Thyroid gland (tissue), 4 donors: ENCODE measurements around the gene DEPDC1. TPM values are rescaled to one million over a fixed set of nuclear protein-coding genes. Genes with fewer than 3 reads are reported as not detected.

Experiments used
- DNase-seq, 2 donors: peaks; one replicate each; pipeline ENCODE4 v3.0.0-alpha.2; 2019
- H3K27ac ChIP-seq, 3 donors: fragments of 200-600 bp; sonication (generic); 1 replicate in 2 of 3; 2 replicates in 1 of 3; pipeline ENCODE4 v1.5.1; 2016 to 2019; ENCODE audit warnings: mild to moderate bottlenecking in 1 of 3, moderate library complexity in 1 of 3
- H3K27me3 ChIP-seq: fragments of 200-600 bp; sonication (generic); one replicate; pipeline ENCODE4 v1.5.1; 2019
- H3K36me3 ChIP-seq, 2 donors: fragments of 200-600 bp; sonication (generic); one replicate each; pipeline ENCODE4 v1.5.1; 2016 to 2019
- H3K4me1 ChIP-seq, 2 donors: fragments of 200-600 bp; sonication (generic); one replicate each; pipeline ENCODE4 v1.5.1; 2017 to 2019
- H3K4me3 ChIP-seq, 3 donors: fragments of 200-600 bp; sonication (generic); replicated peaks in 1 of 3; 1 replicate in 2 of 3; 2 replicates in 1 of 3; pipeline ENCODE4 v1.5.1; 2016; ENCODE audit warnings: mild to moderate bottlenecking in 1 of 3
- H3K9me3 ChIP-seq: fragments of 200-600 bp; sonication (generic); one replicate; pipeline ENCODE4 v1.5.1; 2017
- CTCF ChIP-seq, 6 experiments: fragments of 200-600 bp in 3 of 6; fragments of 450-650 bp in 3 of 6; sonication (generic) in 3 of 6; IDR thresholded peaks; one replicate each; pipeline ENCODE4 v1.5.1; 2016 to 2019; ENCODE audit warnings: antibody characterized with exemption in 6 of 6, mild to moderate bottlenecking in 2 of 6, inconsistent platforms in 1 of 6, moderate library complexity in 1 of 6
- POLR2A ChIP-seq, 2 donors: fragments of 450-650 bp; IDR thresholded peaks; one replicate each; pipeline ENCODE4 v1.6.1; 2017; ENCODE audit warnings: antibody characterized with exemption in 2 of 2, mild to moderate bottlenecking in 2 of 2, moderate library complexity in 1 of 2
- WGBS, 2 donors: methylation state at CpG; one replicate each; pipeline ENCODE4 v1.1.5; 2017; 5-methylcytosine and 5-hydroxymethylcytosine counted together
- intact Hi-C: fragments of 100-400 bp; cut with DNase I; formaldehyde crosslinking; loops from one replicate; pipeline ENCODE4 v1.15.1; 2023
- total RNA-seq, 4 donors: library from RNA; depleted of rRNA; stranded (reverse); fragments of >200 nt; gene quantifications; one replicate each; pipeline ENCODE4 v1.2.3, GENCODE V29; 2016

Gene DEPDC1
- total RNA-seq, 4 donors from 2014 or later, result 0.11 to 0.27 (median 0.13) TPM; not detected in 1

DNA sequence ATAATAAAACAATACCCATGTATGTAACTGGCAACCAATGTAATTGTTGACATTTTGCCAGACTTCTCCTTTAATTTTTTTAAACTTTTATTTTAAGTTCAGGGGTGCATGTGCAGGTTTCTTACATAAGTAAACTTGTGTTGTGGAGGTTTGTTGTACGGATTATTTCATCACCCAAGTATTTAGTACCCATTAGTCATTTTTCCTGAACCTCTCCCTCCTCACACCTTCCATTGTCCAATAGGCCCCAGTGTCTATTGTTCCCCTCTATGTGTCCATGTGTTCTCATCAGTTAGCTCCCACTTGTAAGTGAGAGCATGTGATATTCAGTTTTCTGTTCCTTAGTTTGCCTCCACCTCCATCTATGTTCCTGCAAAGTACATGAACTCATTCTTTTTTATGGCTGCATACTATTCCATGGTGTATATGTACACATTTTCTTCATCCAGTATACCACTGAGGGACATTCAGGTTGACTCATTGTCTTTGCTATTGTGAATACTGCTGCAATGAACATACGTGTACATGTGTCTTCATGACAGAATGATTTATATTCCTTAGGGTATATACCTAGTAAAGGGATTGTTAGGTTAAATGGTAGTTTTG, 6.7 kb downstream of the DEPDC1 start:
- no peaks in the 10 kb centered on the region for H3K36me3 ChIP-seq
- TF ChIP-seq CTCF (IDR thresholded peaks at IDR 0.05), result no peak
- no peak for TF ChIP-seq POLR2A (IDR thresholded peaks at IDR 0.05)
- no peak overlapping the region for H3K27ac ChIP-seq
- H3K4me1 ChIP-seq, result no peaks in the 10 kb centered on the region
- intact Hi-C loops, result no loop called here
- no peak overlapping the region for H3K4me3 ChIP-seq
- no peaks in the 10 kb centered on the region for H3K27me3 ChIP-seq
- 94 to 100% methylated on average over 2 of the region's 2 CpGs for WGBS, 2 donors
- no peak for DNase-seq
- no peaks in the 10 kb centered on the region for H3K9me3 ChIP-seq

DNA sequence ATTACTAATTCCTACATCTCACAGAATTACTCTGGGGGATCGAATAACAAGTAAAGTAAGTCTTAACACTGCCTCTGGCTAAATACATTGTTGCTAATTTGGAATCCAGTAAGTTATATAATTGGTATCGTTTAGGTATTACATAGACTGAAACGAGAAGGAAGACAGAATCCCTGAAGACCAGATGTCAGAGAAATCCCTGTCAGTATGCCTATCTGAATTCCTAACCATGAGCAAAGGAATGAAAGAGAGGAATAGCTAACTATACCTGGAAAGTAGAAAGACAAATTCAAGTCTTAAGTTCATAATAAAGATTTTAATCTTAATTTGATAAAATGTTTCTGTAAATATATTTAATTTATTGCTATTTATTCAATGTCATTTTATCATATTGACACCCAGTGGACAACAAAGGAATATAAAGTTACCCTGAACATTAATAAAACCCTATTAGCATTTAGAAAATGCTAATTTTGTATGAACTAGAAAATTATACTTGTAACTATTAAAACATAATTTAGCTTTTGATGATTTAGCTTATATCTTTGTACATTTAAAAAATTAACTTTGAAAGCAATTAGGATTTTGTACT, 11.4 kb downstream of the DEPDC1 start:
- TF ChIP-seq CTCF (IDR thresholded peaks at IDR 0.05) (no peak), POLR2A (IDR thresholded peaks at IDR 0.05) (no peak)
- intact Hi-C loops, result no loop called here
- Histone ChIP-seq H3K27ac (no peak overlapping the region), H3K36me3 (no peaks in the 10 kb centered on the region), H3K9me3 (no peaks in the 10 kb centered on the region), H3K27me3 (no peaks in the 10 kb centered on the region), H3K4me1 (no peaks in the 10 kb centered on the region), H3K4me3 (no peak overlapping the region)
- DNase-seq, result no peak
- 59 to 88% methylated on average over 3 of the region's 3 CpGs for WGBS, 2 donors

DNA sequence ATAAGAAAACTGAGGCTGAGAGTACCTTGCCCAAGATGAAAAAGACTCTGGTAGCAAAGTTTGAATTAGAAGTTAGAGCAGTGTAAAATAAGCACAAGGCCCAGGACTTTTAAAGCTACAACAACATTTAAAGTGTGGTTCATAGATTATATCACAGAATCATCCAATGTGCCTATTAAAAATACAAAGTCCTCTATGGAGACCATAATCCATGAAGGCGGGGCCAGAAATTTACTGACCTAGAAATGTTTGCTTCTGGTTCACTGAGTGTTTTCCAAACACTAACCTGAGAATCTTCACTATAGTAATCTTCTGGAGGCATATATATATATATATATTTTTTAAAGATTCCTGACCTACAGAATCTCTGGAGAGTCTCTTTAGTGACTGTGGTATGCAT, 12.3 kb downstream of the DEPDC1 start:
- Histone ChIP-seq H3K36me3 (no peaks in the 10 kb centered on the region), H3K27me3 (no peaks in the 10 kb centered on the region), H3K4me1 (no peaks in the 10 kb centered on the region), H3K9me3 (no peaks in the 10 kb centered on the region), H3K4me3 (no peak overlapping the region), H3K27ac (no peak overlapping the region)
- DNase-seq, result no peak
- intact Hi-C loops, result no loop called here
- WGBS, 2 donors, result 92 to 98% methylated on average over 1 of the region's 1 CpG
- no peak for TF ChIP-seq POLR2A (IDR thresholded peaks at IDR 0.05)
- TF ChIP-seq CTCF (IDR thresholded peaks at IDR 0.05), result no peak

GRCh38 chr1:68481041-68481440, 15.8 kb downstream of the DEPDC1 start:
- H3K4me1 ChIP-seq, result no peaks in the 10 kb centered on the region
- TF ChIP-seq CTCF (IDR thresholded peaks at IDR 0.05), result no peak
- no peak for TF ChIP-seq POLR2A (IDR thresholded peaks at IDR 0.05)
- H3K27ac ChIP-seq, result no peak overlapping the region
- intact Hi-C loops, result no loop called here
- H3K9me3 ChIP-seq, result no peaks in the 10 kb centered on the region
- WGBS, 2 donors, result 68 to 72% methylated on average over 3 of the region's 3 CpGs
- peak in 1 of 2 donors; percentile 37 for DNase-seq
- no peak overlapping the region for H3K4me3 ChIP-seq
- no peaks in the 10 kb centered on the region for H3K36me3 ChIP-seq
- H3K27me3 ChIP-seq, result no peaks in the 10 kb centered on the region

DNA sequence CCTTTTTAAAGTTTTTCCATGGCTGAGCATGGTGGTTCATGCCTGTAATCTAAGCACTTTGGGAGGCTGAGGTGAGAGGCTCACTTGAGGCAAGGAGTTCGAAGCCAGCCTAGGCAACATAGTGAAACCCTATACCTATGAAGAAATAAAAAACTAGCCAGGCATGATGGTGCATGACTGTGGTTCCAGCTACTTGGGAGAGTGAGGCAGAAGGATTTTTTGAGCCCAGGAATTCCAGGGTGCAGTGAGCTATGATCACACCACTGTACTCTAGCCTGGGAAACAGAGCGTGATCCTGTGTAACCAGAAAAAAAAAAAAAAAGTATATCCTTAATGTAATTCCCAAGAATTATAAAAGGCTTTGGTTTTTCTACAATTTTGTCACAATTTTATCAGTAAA, 17.4 kb downstream of the DEPDC1 start:
- no peaks in the 10 kb centered on the region for H3K27me3 ChIP-seq
- no peak overlapping the region for H3K27ac ChIP-seq
- TF ChIP-seq CTCF (IDR thresholded peaks at IDR 0.05) (no peak), POLR2A (IDR thresholded peaks at IDR 0.05) (no peak)
- intact Hi-C loops, result no loop called here
- peak in 1 of 2 donors; percentile 54 for DNase-seq
- WGBS, 2 donors, result 62 to 81% methylated on average over 2 of the region's 2 CpGs
- no peaks in the 10 kb centered on the region for H3K9me3 ChIP-seq
- H3K4me3 ChIP-seq, result no peak overlapping the region
- peaks cover 0 to 4% of the 10 kb centered on the region in 2 donors for H3K4me1 ChIP-seq
- H3K36me3 ChIP-seq, result no peaks in the 10 kb centered on the region
